ENCODE measurements around the gene COL4A5. TPM values are rescaled to one million over a fixed set of nuclear protein-coding genes. Genes with fewer than 3 reads are reported as not detected.

COL4A5 gene
- total RNA-seq, 1 donor from 2014 or later = 26.6 TPM

- no peaks in the 10 kb centered on the region for H3K27me3 ChIP-seq
- H3K4me1 ChIP-seq = no peaks in the 10 kb centered on the region
- H3K36me3 ChIP-seq = no peaks in the 10 kb centered on the region
- no peak for TF ChIP-seq CTCF (IDR thresholded peaks at IDR 0.05)
- ATAC-seq = no peak
- H3K9me3 ChIP-seq = no peaks in the 10 kb centered on the region
- intact Hi-C loops (cut with DNase I) = no loop called here
- no peak overlapping the region for H3K4me3 ChIP-seq
- no peak for DNase-seq
- H3K27ac ChIP-seq = no peak overlapping the region
Observed at GRCh38 chrX:108399418-108400165, 40.0 kb upstream of the COL4A5 start.

- ATAC-seq (no peak), DNase-seq (no peak)
- H3K27ac ChIP-seq = no peak overlapping the region
- intact Hi-C loops (cut with DNase I) = no loop called here
- H3K27me3 ChIP-seq = no peaks in the 10 kb centered on the region
- no peaks in the 10 kb centered on the region for H3K36me3 ChIP-seq
- H3K4me1 ChIP-seq = no peaks in the 10 kb centered on the region
- no peak overlapping the region for H3K4me3 ChIP-seq
- no peak for TF ChIP-seq CTCF (IDR thresholded peaks at IDR 0.05)
- H3K9me3 ChIP-seq = no peaks in the 10 kb centered on the region
Observed at GRCh38 chrX:108412783-108413182, 26.9 kb upstream of the COL4A5 start.

GRCh38 chrX:108415146-108415545 is 24.5 kb upstream of the COL4A5 start:
- DNase-seq = no peak
- Histone ChIP-seq H3K27me3 (no peaks in the 10 kb centered on the region), H3K9me3 (no peaks in the 10 kb centered on the region), H3K4me3 (no peak overlapping the region), H3K36me3 (no peaks in the 10 kb centered on the region), H3K27ac (no peak overlapping the region), H3K4me1 (no peaks in the 10 kb centered on the region)
- no peak for ATAC-seq
- intact Hi-C loops (cut with DNase I) = no loop called here
- TF ChIP-seq CTCF (IDR thresholded peaks at IDR 0.05) = no peak

- ATAC-seq (no peak), DNase-seq (no peak)
- intact Hi-C loops (cut with DNase I) = no loop called here
- H3K9me3 ChIP-seq = no peaks in the 10 kb centered on the region
- H3K36me3 ChIP-seq = no peaks in the 10 kb centered on the region
- no peak overlapping the region for H3K4me3 ChIP-seq
- no peaks in the 10 kb centered on the region for H3K4me1 ChIP-seq
- H3K27ac ChIP-seq = no peak overlapping the region
- TF ChIP-seq CTCF (IDR thresholded peaks at IDR 0.05) = no peak
- H3K27me3 ChIP-seq = no peaks in the 10 kb centered on the region
Observed at GRCh38 chrX:108415891-108416290, 23.7 kb upstream of the COL4A5 start.

- no peak for ATAC-seq
- no peak overlapping the region for H3K27ac ChIP-seq
- no peaks in the 10 kb centered on the region for H3K9me3 ChIP-seq
- H3K36me3 ChIP-seq = no peaks in the 10 kb centered on the region
- intact Hi-C loops (cut with DNase I) = no loop called here
- H3K4me1 ChIP-seq = no peaks in the 10 kb centered on the region
- no peak for DNase-seq
- H3K27me3 ChIP-seq = no peaks in the 10 kb centered on the region
- H3K4me3 ChIP-seq = no peak overlapping the region
- TF ChIP-seq CTCF (IDR thresholded peaks at IDR 0.05) = no peak
Observed at GRCh38 chrX:108417257-108417656, 22.4 kb upstream of the COL4A5 start.

- Histone ChIP-seq H3K9me3 (no peaks in the 10 kb centered on the region), H3K27ac (no peak overlapping the region), H3K4me3 (no peak overlapping the region), H3K27me3 (no peaks in the 10 kb centered on the region), H3K4me1 (no peaks in the 10 kb centered on the region), H3K36me3 (no peaks in the 10 kb centered on the region)
- no peak for ATAC-seq
- no peak for DNase-seq
- intact Hi-C loops (cut with DNase I) = no loop called here
- TF ChIP-seq CTCF (IDR thresholded peaks at IDR 0.05) = no peak
Observed at GRCh38 chrX:108419401-108419800, 20.2 kb upstream of the COL4A5 start.
